Adrenal gland (tissue), 5 donors: Measurements from ENCODE around the gene GMDS.

Experiments used
- CTCF ChIP-seq, 6 experiments: fragments of 450-650 bp in 4 of 6; fragments of 200-600 bp in 2 of 6; sonication (generic) in 1 of 6; IDR thresholded peaks; 1 replicate in 5 of 6; 2 replicates in 1 of 6; pipeline versions ENCODE4 v1.5.1 to v1.8.0; 2016 to 2021; ENCODE audit warnings: antibody characterized with exemption in 6 of 6, mild to moderate bottlenecking in 2 of 6, moderate library complexity in 1 of 6
- POLR2A ChIP-seq, 2 donors: fragments of 450-650 bp; IDR thresholded peaks; one replicate each; pipeline ENCODE4 v1.6.1; 2017; ENCODE audit warnings: antibody characterized with exemption in 2 of 2, mild to moderate bottlenecking in 2 of 2, moderate library complexity in 1 of 2
- donor health status: DM: no; HTN: no; CAD: no.

DNA sequence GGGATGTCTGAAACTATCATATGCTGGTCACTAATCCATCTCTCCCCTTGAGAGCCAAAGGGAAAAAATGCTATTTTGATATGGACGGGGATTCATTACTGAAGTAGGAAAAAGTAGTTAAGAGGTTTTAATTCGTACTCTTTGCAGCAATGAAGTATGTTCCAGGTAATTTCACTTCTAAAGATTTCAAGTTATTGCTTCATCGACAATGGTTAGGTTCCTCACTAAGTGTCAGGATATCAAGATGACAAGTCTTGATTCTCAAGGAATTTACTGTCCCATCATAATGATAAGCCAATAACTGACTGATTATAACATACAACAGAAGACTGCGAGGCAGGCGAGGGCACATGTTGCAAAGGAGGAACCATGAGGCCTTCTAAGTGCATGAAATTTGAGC, 57.0 kb downstream of the GMDS start:
- TF ChIP-seq POLR2A (IDR thresholded peaks at IDR 0.05) = no peak
- TF ChIP-seq CTCF (IDR thresholded peaks at IDR 0.05) = no peak
